HG03342 (cell line): Measurements from ENCODE around the gene CHID1.

Source experiments
- ATAC-seq: cut with Tn5 transposase; IDR thresholded peaks from one replicate; pipeline ENCODE4 v1.9.1; 2021; ENCODE audit warnings: mild to moderate bottlenecking, moderate library complexity; ENCODE audit not compliant: unreplicated experiment

The CHID1 gene

GRCh38 chr11:889257-889656 lies 21.4 kb downstream of the CHID1 start:
- no peak for ATAC-seq

GRCh38 chr11:888310-889212 lies 22.0 kb downstream of the CHID1 start:
- no peak for ATAC-seq

DNA sequence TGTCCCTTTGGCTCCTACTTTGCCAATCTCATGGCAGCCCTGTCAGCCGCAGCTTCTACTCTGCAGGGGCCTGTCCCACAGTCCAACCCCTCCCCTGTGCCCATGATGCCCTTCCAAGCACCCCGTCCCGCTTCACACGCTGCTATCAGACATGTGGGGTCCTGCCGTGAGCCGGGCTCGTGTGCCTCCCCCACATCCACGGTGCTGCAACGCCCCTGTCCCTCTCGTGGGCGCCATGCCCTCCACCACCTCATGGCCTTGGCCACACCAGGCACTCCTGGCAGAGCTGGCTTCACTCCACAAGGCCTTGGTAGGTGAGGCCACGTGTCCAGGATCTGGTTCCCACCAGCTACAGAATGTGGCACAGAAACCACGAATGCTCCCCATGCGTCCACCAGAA lies 23.0 kb downstream of the CHID1 start:
- ATAC-seq = no peak

DNA sequence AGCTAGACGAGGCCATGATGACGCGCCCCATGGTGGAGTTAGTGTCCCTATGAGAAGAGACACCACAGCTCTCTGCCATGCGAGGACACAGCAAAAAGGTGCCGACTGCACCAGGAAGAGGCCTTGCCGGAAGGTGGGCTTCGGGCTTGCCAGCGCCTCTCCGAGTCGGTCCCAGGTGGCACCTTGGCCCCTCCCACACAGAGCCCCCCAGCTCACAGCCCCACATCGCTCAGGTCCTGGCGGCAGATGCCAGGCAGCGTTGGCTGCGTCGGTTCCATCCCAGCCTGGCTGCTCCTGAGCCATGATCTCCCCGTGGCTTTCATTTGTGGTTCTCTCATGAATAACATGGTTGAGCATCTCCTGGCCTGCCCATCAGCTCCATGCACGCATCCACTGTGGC lies 24.0 kb downstream of the CHID1 start:
- no peak for ATAC-seq

GRCh38 chr11:884578-885070 lies 26.0 kb downstream of the CHID1 start:
- no peak for ATAC-seq

DNA sequence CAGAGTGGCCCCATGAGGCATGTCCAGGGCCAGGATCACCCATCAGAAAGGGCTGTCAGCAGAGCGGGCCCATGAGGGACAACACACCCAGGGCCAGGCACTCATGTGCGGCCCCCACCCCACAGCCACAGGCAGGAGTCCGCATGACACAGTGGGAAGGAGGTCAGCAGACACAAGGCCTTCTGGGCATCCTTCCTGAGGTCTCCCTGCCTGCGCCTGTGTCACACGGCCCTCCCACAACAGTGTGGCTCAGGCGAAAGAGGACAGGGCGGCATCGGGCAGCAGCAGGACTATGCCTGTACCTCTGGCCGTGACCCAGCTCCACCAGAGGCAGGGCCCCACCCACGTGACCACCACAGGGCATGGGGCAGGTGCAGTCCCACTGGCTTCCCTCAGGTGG lies 27.1 kb downstream of the CHID1 start:
- no peak for ATAC-seq

DNA sequence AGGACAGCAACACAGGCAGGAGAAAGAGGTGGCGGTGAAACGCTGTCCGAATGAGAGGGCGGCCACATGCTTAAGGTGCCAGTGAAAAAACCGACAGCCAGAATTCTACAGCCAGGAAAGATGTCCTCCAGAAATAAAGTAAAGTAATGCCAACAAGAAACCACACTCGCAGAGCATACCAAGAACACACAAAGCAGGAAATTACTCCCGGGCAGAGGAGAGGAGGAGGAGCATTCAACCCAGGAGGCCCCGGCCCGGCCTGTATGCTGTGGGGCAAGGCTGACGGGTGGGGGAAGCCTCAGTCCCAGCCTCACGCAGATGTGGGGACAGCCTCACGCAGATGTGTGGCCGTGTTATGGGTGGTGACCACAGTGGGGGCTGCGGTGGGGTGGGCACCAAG lies 28.0 kb downstream of the CHID1 start:
- no peak for ATAC-seq

DNA sequence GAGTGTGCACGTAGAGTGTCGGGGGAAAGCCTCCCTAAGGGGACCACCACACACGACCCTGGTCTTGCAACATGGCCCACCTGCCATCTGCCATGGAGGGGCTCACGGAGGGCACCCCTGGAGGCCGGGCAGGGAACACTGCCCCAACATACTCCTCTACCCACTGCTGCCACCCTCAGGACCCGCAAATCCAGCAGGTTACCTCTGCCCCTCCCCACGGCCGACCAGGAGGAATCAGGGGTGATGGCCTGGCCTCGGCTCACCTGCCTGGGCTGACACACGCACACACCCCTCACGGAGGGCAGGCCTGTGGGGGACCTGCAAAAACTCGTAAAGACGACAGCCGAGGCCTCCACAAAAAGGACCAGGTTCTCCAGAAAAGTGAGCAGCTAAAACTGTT lies 30.2 kb downstream of the CHID1 start:
- ATAC-seq = no peak

- no peak for ATAC-seq
Observed at GRCh38 chr11:877565-877964, 33.0 kb downstream of the CHID1 start.

GRCh38 chr11:876545-876944 lies 34.1 kb downstream of the CHID1 start:
- ATAC-seq = no peak

GRCh38 chr11:875769-876301 lies 34.8 kb downstream of the CHID1 start:
- no peak for ATAC-seq

- no peak for ATAC-seq
Observed at GRCh38 chr11:875203-875602, 35.4 kb downstream of the CHID1 start.

DNA sequence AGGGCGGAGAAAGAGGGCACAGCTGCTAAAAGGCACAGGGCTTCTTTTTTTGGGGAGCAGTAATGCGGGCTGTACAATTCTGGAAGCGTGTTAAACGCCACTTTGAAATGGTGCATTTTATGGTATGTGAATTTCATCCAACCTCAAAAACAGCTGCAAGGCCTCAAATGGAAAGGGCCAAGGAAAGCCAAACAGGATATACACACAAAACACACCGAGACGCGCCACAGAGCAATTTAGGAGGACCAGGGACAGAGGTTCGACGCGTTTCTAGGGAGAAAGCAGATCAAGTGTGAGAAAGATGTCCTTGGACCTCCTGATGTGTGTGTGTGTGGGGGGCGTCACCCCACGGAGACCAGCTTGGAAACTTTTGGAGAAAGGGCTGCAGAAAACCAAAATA lies 36.9 kb downstream of the CHID1 start:
- ATAC-seq = no peak

- no peak for ATAC-seq
Observed at GRCh38 chr11:872799-873198, 37.8 kb downstream of the CHID1 start.

GRCh38 chr11:871472-871871 lies 39.1 kb downstream of the CHID1 start:
- no peak for ATAC-seq

- ATAC-seq = no peak
Observed at GRCh38 chr11:870418-870817, 40.2 kb downstream of the CHID1 start.

DNA sequence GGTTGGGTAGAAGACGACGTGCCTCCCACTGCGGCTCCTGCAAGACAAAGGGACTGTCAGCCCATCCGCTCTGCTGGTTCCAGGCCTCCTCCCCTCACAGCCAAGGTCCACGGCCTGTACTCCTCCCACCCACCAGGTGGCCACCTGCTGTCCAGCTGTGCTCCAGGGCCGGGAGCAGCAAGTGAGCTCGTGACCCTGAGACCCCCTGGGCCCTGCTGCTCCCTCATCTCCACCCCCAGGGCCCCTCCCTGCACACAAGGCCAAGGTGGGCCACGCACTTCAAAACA lies 40.5 kb downstream of the CHID1 start:
- no peak for ATAC-seq

GRCh38 chr11:869399-870126 lies 41.0 kb downstream of the CHID1 start:
- ATAC-seq = no peak

DNA sequence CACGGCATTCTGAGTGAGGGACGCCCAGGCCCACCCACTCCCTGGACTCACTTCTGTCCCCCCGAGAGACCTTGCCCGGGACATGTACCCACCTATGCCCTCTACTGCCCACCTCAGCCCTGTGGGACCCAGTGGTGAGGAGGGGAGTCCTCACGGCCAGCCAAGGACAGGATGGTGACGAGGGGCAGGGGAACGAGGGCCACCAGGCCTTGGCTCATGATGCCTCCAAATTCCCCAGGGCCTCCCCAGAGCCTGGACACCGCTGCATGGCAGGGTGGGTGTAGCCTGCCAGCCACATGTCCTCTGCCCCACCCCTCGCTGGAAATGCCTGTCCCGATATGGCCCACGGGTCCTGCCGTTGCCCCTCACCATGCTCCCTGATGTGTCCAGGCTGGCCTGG lies 41.8 kb downstream of the CHID1 start:
- ATAC-seq = no peak

DNA sequence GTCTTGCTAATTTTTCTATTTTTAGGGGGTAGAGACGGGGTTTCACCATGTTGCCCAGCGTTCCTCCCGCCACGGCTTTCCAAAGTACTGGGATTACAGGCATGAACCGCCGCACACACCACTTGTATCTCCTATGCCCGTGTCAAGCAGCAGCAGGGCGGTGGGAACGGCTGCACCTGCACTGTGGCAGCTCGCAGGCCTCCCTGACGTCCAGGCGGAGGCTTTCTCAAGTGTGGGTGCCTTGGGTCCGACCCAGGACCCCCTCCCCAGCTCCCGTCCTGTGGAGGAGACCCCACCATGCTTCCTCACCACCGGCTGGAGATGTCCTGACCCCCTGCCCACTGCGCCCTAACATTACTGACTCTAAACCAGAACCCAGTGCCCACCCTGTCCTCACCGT lies 42.2 kb downstream of the CHID1 start:
- ATAC-seq = no peak

DNA sequence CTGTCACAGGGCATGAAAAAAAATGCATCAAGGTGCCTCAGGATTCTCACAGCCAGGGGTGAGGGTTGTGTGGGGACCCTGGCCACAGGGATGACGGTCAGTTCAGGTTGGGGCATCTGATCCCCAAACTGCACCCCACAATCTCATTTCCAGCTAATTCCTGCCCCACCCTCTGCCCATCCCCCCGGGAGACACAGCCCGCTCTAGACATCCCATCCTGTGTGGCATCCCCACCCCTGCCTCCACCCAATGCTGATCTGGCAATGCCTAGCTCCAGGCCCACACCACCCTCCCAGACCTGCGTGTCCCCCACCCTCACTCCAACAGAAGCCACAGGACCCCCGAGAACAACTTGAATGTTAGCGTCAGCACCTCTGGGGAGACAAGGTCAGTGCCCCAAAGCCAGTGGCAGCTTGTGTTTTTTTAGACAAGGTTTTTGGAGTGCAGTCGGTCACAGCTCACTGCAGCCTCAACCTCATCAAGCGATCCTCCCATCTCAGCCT lies 42.7 kb downstream of the CHID1 start:
- ATAC-seq = no peak

- ATAC-seq = no peak
Observed at GRCh38 chr11:866481-866880, 44.1 kb downstream of the CHID1 start.
